HEK293T (cell line): ENCODE results near the gene MUL1.

Experiments
- BHLHE40 ChIP-seq: fragments of 450-650 bp; IDR thresholded peaks from 2 replicates; pipeline ENCODE4 v1.6.1; 2016; ENCODE audit warnings: mild to moderate bottlenecking, moderate library complexity, borderline replicate concordance
- ELF4 ChIP-seq: fragments of 450-650 bp; IDR thresholded peaks from 2 replicates; pipeline ENCODE4 v1.6.1; 2017; ENCODE audit warnings: antibody characterized with exemption
- FOXA1 ChIP-seq: fragments of 450-650 bp; IDR thresholded peaks from 2 replicates; pipeline ENCODE4 v1.6.1; 2016; ENCODE audit warnings: mild to moderate bottlenecking
- FOXK2 ChIP-seq: fragments of 450-650 bp; IDR thresholded peaks from 2 replicates; pipeline ENCODE4 v1.6.1; 2016; ENCODE audit warnings: mild to moderate bottlenecking
- FOXM1 ChIP-seq: fragments of 450-650 bp; IDR thresholded peaks from 2 replicates; pipeline ENCODE4 v1.6.1; 2017; ENCODE audit warnings: mild to moderate bottlenecking, borderline replicate concordance
- HDGF ChIP-seq: fragments of 450-650 bp; IDR thresholded peaks from 2 replicates; pipeline ENCODE4 v1.6.1; 2017; ENCODE audit warnings: antibody characterized with exemption, borderline replicate concordance
- L3MBTL2 ChIP-seq: fragments of 450-650 bp; conservative IDR thresholded peaks from 2 replicates; pipeline ENCODE4 v1.6.1; 2016; ENCODE audit warnings: mild to moderate bottlenecking
- LEF1 ChIP-seq: fragments of 450-650 bp; IDR thresholded peaks from 2 replicates; pipeline ENCODE4 v1.6.1; 2017; ENCODE audit warnings: mild to moderate bottlenecking, borderline replicate concordance
- NFRKB ChIP-seq: fragments of 450-650 bp; IDR thresholded peaks from 2 replicates; pipeline ENCODE4 v1.6.1; 2016; ENCODE audit warnings: mild to moderate bottlenecking, moderate library complexity
- PKNOX1 ChIP-seq: fragments of 450-650 bp; IDR thresholded peaks from 2 replicates; pipeline ENCODE4 v1.6.1; 2016
- SP1 ChIP-seq: fragments of 450-650 bp; IDR thresholded peaks from 2 replicates; pipeline ENCODE4 v1.6.1; 2017
- SUZ12 ChIP-seq: fragments of 450-650 bp; IDR thresholded peaks from 2 replicates; pipeline ENCODE4 v1.6.1; 2016; ENCODE audit warnings: mild to moderate bottlenecking
- TARDBP ChIP-seq: fragments of 450-650 bp; IDR thresholded peaks from 2 replicates; pipeline ENCODE4 v1.6.1; 2016
- ZNF384 ChIP-seq: fragments of 450-650 bp; IDR thresholded peaks from 2 replicates; pipeline ENCODE4 v1.6.1; 2016

GRCh38 chr1:20495661-20496060, 12.3 kb downstream of the MUL1 start:
- TF ChIP-seq HDGF: no peak
- TF ChIP-seq FOXM1: no peak
- no peak for TF ChIP-seq SP1
- no peak for TF ChIP-seq L3MBTL2
- no peak for TF ChIP-seq TARDBP
- no peak for TF ChIP-seq BHLHE40
- TF ChIP-seq FOXA1: no peak
- no peak for TF ChIP-seq SUZ12
- no peak for TF ChIP-seq FOXK2
- no peak for TF ChIP-seq NFRKB
- no peak for TF ChIP-seq PKNOX1
- no peak for TF ChIP-seq ZNF384
- TF ChIP-seq LEF1: no peak
- TF ChIP-seq ELF4: no peak
